D721Med (cell line): ENCODE measurements around the gene VPS13D.

Experiments
- DNase-seq: peaks from one replicate; pipeline ENCODE4 v3.0.0; 2011; ENCODE audit warnings: low spot score; ENCODE audit not compliant: insufficient read length
- FAIRE-seq: peaks from 2 replicates; lab custom pipeline; 2011; peaks lifted over from hg19 to GRCh38; lab: Jason Lieb, UNC
- TF ChIP-seq, protein P1 (sequence below): IDR thresholded peaks from 2 replicates; pipeline ENCODE4 v1.5.1; 2012; ENCODE audit warnings: mild to moderate bottlenecking, control low read depth; ENCODE audit not compliant: insufficient read depth; ENCODE audit errors: missing control alignments

The VPS13D gene

DNA sequence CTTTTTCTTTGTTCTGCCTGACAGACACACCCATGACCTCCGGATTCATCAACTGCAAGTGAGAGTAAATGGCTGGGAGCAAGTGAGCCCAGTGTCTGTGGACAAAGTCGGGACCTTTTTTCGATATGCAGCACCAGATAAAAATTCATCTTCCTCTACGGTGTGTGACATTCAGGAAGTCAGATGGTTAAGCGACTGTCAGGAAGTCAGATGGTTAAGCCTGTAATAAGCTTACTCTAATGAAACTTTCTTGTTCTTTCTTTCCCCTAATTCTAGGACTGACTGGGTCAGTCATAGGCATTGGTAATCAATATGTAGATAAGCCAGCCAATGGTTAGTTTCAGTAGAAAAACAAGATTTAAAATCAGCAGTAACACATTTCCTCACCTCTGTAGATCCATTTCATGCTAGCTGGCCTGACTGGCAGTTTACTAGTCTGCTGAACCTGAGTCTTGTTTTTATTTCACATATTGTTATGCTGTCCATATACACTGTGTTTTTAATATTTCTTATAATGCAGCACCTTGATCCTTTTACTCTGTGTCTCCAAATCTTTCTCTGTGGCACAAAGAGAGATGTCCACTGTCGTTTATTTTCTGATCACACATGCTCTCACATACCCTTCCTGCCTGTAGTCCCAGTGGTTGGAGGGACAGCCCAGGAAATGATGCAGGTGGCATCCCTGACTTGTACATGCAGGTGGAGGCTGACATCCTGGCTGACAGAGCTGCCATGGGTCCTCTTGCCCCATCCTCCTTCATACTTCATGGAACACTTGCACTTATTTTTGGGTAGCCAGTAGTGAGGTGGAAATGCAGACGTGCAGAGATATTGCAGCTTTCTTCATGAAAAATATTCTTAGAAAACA is 115.8 kb downstream of the VPS13D start:
- TF ChIP-seq, protein P1, sequence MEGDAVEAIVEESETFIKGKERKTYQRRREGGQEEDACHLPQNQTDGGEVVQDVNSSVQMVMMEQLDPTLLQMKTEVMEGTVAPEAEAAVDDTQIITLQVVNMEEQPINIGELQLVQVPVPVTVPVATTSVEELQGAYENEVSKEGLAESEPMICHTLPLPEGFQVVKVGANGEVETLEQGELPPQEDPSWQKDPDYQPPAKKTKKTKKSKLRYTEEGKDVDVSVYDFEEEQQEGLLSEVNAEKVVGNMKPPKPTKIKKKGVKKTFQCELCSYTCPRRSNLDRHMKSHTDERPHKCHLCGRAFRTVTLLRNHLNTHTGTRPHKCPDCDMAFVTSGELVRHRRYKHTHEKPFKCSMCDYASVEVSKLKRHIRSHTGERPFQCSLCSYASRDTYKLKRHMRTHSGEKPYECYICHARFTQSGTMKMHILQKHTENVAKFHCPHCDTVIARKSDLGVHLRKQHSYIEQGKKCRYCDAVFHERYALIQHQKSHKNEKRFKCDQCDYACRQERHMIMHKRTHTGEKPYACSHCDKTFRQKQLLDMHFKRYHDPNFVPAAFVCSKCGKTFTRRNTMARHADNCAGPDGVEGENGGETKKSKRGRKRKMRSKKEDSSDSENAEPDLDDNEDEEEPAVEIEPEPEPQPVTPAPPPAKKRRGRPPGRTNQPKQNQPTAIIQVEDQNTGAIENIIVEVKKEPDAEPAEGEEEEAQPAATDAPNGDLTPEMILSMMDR: no peak
- FAIRE-seq: no peak
- DNase-seq: no peak

DNA sequence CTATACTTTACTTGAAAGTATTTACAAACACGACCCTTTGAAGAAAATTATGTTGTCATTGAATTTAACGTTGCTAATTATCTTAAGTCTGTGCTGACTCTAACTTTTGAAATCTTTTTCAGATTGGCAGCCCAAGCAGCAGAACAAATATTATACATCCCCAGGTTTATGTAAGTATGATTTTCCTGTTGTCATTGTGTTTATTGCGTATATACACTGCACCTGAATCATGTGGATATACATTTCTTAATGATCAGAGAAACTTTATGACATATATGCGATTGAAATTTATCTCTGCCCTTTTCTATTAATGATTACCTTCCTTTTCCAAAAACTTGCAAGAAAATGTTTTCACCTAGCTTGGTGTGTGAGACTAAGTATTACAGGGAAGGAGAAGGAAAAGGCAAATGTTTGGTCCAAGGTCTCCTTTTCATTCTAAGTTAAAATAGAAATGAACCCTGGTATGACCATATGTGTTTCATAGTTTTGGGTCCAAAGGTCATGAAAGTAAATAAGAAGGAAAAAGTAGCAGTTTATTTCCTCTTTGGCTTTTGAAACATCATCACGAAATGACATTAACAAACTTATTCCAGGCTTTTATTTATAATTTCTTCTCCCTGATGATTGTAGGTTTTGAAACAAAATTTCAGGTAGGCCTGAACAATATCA is 116.8 kb downstream of the VPS13D start:
- TF ChIP-seq, protein P1: no peak
- DNase-seq (no peak), FAIRE-seq (no peak)

DNA sequence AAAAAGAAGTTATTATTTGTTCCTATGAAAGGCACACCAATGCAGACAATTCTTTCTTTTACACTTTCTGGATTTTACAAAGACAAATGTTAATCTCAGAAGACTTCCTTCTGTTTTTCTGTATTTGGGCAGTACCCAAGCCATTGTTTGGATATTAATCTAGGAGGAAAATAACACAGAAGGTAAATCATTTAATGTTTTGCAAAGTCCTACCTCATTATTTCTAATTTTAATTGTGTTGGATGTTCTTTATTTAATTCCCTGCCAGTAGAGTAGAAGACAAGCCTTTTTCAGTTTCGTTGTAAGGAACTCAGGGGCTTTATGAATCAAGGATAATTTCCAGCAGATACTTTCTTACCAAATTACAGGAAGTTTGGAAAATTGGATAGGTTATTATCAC is 118.3 kb downstream of the VPS13D start:
- TF ChIP-seq, protein P1: no peak
- DNase-seq: no peak
- FAIRE-seq: no peak

DNA sequence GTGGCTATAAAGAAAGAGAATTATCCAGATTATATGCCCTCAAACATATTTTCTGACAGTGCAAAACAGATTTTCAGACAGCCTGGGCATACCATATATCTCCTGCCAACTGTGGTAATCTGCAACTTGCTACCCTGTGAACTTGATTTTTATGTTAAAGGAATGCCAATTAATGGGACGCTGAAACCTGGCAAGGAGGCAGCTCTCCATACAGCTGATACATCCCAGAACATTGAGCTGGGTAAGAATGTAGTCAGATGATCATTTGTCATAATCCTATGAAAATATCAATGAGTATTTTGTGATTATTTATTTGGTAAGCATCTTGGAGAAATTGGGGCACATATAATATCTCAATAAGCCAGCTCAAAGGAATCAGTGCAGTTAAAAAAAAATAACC is 124.2 kb downstream of the VPS13D start:
- TF ChIP-seq, protein P1: no peak
- FAIRE-seq (no peak), DNase-seq (no peak)

DNA sequence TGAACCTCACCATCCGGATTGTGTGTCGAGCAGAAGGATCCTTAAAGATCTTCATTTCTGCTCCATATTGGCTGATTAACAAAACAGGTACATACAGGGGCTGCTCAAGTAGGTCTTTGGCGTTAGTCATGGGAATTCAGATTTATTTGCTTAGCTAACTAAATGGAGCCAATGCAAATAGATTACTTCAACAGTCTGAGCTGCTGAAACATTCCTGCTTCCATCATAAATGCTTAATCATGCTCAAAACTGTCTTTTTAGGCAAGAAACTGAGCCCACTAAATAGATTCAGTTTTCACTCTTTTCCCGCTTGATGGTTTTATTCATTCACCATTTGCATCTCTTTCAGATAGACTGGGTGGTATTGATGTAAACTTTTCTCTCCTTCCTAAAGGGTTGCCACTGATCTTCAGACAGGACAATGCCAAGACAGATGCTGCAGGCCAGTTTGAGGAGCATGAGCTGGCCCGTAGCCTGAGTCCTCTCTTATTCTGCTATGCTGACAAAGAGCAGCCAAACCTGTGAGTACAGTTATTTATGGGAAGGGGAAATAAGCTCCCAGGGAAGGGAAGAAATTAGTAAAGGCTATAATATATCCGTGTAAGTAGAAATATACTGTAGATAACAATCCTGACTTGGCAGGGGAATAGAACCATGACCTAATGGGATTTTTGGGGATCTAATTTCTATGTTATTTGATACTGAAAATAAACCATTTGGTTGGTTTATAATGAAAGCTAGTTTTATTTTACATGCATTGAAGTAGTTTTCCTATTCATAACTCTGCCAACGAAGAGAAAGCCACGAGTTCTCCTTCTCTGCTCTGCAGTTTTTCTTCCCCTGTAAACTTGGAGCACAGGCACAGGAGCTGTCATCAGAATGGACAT is 126.4 kb downstream of the VPS13D start:
- TF ChIP-seq, protein P1: no peak
- FAIRE-seq: no peak

DNA sequence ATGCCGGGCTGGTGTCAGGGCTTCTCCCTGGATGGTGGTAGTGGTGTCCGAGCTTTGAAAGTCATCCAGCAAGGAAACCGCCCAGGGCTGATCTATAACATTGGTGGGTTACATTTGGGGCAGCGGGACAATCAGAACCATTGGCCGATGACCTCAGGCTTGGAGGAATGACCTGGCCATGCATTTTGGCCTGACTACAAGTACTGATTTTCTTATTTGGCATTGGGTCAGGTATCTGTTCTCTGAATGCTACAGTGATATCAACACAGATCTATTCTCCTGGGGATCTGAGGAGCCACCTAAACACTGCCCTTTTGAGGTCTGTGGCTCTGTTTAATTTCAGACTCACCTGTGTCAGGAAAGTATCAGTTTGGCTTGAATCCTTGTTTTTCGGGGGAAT is 128.7 kb downstream of the VPS13D start:
- TF ChIP-seq, protein P1: no peak
- no peak for FAIRE-seq
- no peak for DNase-seq

More for the DNA sequence above, 126.4 kb downstream of the VPS13D start:
- no peak for DNase-seq
